Tibial artery (tissue), 4 donors: Measurements from ENCODE around the gene CFAP73.
"Not testable (repeated sequence)": the region's sequence is repeated elsewhere in the genome, so short reads cannot be mapped to it uniquely, and the experiment has no call there.

ENCODE experiments used
- DNase-seq, 2 donors: peaks; one replicate each; pipeline ENCODE4 v3.0.0-alpha.2; 2019
- H3K27ac ChIP-seq, 2 donors: fragments of 200-600 bp; sonication (generic) in 1 of 2; 1 replicate in 1 of 2; 2 replicates in 1 of 2; pipeline ENCODE4 v1.5.1; 2018 to 2019; ENCODE audit warnings: mild to moderate bottlenecking in 1 of 2
- H3K27me3 ChIP-seq, 2 donors: fragments of 200-600 bp; sonication (generic) in 1 of 2; one replicate each; pipeline versions ENCODE4 v1.5.1 to v1.6.0; 2016 to 2019
- H3K36me3 ChIP-seq, 3 donors: fragments of 200-600 bp; sonication (generic) in 2 of 3; one replicate each; pipeline ENCODE4 v1.5.1; 2016 to 2019; ENCODE audit warnings: mild to moderate bottlenecking in 2 of 3
- H3K4me1 ChIP-seq, 4 donors: fragments of 200-600 bp; sonication (generic) in 2 of 4; 1 replicate in 3 of 4; 2 replicates in 1 of 4; pipeline ENCODE4 v1.5.1; 2016 to 2019
- H3K4me3 ChIP-seq, 2 donors: fragments of 200-600 bp; sonication (generic) in 1 of 2; 1 replicate in 1 of 2; 2 replicates in 1 of 2; pipeline ENCODE4 v1.5.1; 2018 to 2019; ENCODE audit warnings: mild to moderate bottlenecking in 2 of 2
- H3K9me3 ChIP-seq, 3 donors: fragments of 200-600 bp; sonication (generic) in 1 of 3; one replicate each; pipeline ENCODE4 v1.5.1; 2016 to 2019
- CTCF ChIP-seq, 2 experiments: fragments of 200-600 bp in 1 of 2; fragments of 450-650 bp in 1 of 2; IDR thresholded peaks; one replicate each; pipeline ENCODE4 v1.5.1; 2017 to 2019; ENCODE audit warnings: antibody characterized with exemption in 2 of 2, mild to moderate bottlenecking in 1 of 2, moderate library complexity in 1 of 2
- intact Hi-C: fragments of 100-400 bp; cut with DNase I; formaldehyde crosslinking; loops from one replicate; pipeline ENCODE4 v1.15.0; 2023; ENCODE audit warnings: low total_unique reads

CFAP73 gene

DNA sequence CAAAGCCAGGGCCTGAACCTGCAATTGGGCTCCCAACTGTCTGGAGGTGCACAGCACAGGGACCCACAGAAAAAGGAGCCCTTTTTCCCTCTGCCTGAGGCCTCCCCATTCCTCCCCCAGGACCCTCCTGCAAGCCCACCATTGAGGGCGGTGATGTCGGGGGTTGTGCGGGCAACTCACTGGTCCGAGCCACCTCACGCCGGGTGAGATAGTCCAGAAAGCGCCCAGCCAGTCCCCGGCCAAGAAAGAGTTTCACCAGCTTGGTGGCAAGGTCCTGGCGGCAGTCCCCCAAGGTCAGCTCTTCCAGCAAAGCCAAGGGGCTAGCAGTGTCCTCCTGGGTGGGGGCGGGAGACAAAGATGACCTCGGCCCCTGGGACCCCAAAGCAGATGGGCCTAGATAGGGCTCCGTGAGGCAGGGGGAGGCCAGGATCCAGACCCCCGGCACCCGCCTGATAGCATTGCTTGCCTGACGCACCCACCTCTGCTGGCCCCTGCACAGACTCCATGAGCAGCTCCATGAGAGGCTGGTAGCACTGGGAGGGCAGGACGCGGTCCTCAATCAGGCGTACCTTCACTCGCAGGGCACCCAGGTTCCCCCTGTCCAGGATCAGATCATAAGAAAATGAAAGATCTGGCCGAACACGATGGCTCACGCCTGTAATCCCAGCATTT is 33.9 kb upstream of the CFAP73 start:
- no peak for TF ChIP-seq CTCF (IDR thresholded peaks at IDR 0.05)
- no peaks in the 10 kb centered on the region for H3K9me3 ChIP-seq
- no peak overlapping the region for H3K4me3 ChIP-seq
- H3K27ac ChIP-seq, result no peak overlapping the region
- H3K36me3 ChIP-seq, result no peaks in the 10 kb centered on the region
- no peaks in the 10 kb centered on the region for H3K4me1 ChIP-seq
- no peak for DNase-seq
- H3K27me3 ChIP-seq, result peaks cover 0 to 71% of the 10 kb centered on the region in 2 donors
- intact Hi-C loops, result no loop called here

DNA sequence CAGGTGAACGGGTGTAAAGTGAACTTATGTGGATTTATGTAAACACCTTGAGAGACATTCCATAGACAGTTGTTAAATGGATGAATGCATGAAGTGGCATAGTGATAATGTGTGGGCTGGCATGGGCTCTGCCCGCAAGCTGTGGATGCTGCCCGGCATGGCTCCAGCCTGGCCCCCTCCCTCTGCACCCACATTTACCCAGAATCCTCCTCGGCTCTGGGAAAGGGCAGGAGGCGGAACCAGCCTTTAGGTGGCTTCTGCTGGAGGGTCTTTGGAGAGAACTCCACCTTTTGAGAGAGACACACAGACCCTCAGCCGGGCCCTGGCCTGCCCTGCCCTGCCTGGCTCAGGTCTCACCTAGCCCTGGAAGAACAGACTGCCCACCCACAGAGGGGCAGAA is 32.6 kb upstream of the CFAP73 start:
- H3K36me3 ChIP-seq, result no peaks in the 10 kb centered on the region
- intact Hi-C loops, result no loop called here
- H3K27me3 ChIP-seq, result peaks cover 0 to 76% of the 10 kb centered on the region in 2 donors
- TF ChIP-seq CTCF (IDR thresholded peaks at IDR 0.05), result no peak
- no peaks in the 10 kb centered on the region for H3K9me3 ChIP-seq
- no peak for DNase-seq
- no peaks in the 10 kb centered on the region for H3K4me1 ChIP-seq
- H3K4me3 ChIP-seq, result no peak overlapping the region
- H3K27ac ChIP-seq, result no peak overlapping the region

DNA sequence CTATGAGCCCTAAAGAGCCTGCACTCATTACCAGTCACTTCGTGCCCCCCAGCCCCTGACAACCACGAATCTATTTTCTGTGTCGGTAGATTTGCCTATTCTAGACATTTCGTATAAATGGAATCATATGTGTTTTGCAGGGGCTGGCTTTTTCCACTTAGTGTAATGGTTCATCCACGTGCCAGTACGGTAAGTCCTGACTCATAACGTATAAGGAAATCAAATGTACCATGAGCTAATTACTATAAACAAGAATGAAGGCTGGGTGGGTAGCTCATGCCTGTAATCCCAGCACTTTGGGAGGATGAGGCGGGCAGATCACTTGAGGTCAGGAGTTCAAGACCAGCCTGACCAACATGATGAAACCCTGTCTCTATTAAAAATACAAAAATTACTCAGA is 31.8 kb upstream of the CFAP73 start:
- H3K4me3 ChIP-seq, DNase-seq, H3K4me1 ChIP-seq, H3K9me3 ChIP-seq, H3K27ac ChIP-seq, H3K36me3 ChIP-seq, intact Hi-C loops: not testable (repeated sequence)
- peaks cover 0 to 69% of the 10 kb centered on the region in 2 donors for H3K27me3 ChIP-seq

DNA sequence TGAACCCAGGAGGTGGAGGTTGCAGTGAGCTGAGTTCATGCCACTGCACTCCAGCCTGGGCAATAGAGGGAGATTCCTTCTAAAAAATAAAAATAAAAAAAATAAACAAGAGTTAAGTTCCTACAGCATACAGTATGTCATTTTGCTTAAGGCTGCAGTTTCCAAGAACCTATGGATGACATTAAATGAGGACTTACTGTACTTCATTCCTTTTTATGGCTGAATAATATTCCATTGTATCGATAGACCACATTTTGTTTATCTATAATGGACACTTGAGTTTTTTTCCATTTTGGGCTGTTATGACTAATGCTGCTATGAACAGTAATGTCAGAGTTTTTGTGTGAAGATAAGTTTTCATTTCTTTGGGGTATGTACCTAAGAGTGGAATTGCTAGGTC is 31.4 kb upstream of the CFAP73 start:
- Histone ChIP-seq H3K36me3 (no peaks in the 10 kb centered on the region), H3K9me3 (no peaks in the 10 kb centered on the region), H3K27me3 (peaks cover 0 to 65% of the 10 kb centered on the region in 2 donors), H3K27ac (no peak overlapping the region), H3K4me1 (no peaks in the 10 kb centered on the region), H3K4me3 (no peak overlapping the region)
- TF ChIP-seq CTCF (IDR thresholded peaks at IDR 0.05), result no peak
- intact Hi-C loops, result no loop called here
- DNase-seq, result no peak

- peaks cover 0 to 45% of the 10 kb centered on the region in 2 donors for H3K27me3 ChIP-seq
Observed at GRCh38 chr12:113119980-113120669, 29.4 kb upstream of the CFAP73 start.

More at GRCh38 chr12:113119980-113120669, 29.4 kb upstream of the CFAP73 start:
- no peak overlapping the region for H3K27ac ChIP-seq
- DNase-seq, result no peak
- no peaks in the 10 kb centered on the region for H3K4me1 ChIP-seq
- H3K4me3 ChIP-seq, result no peak overlapping the region
- no peaks in the 10 kb centered on the region for H3K36me3 ChIP-seq
- no peak for TF ChIP-seq CTCF (IDR thresholded peaks at IDR 0.05)
- intact Hi-C loops, result no loop called here
- H3K9me3 ChIP-seq, result no peaks in the 10 kb centered on the region
